ENCODE measurements around the gene CEP70.

DNA sequence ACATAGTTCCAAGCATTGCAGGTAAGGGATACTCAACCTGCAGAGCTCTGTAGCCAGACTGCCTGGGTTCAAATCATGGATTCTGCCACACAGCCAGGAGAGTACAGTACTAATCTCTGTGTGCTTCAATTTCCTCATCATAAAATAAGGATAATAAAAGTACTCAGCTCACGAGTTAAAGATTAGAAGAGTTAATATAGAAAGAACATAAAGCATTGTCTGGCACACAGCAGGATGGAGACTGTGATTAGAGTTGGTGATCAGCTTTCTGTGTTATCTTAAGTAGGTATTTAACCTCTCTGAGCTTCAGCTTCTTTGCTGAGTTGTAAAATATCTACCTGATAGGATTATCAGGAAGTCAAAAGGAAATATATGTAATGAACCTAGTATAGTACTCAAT, 2.7 kb downstream of the CEP70 start:
- TF ChIP-seq CTCF (IDR thresholded peaks at IDR 0.05; ENCODE audit: low read depth, low read length, missing input control) (no peak), RXRA (IDR thresholded peaks at IDR 0.05) (no peak), TAF1 (conservative IDR thresholded peaks at IDR 0.05) (no peak), YY1 (IDR thresholded peaks at IDR 0.05) (no peak), MAX (IDR thresholded peaks at IDR 0.05) (no peak), GABPA (IDR thresholded peaks at IDR 0.05 in 1 of 2, conservative IDR thresholded peaks at IDR 0.05 in 1 of 2) (no peak), SP1 (IDR thresholded peaks at IDR 0.05) (no peak)
- TF ChIP-seq, protein P1, sequence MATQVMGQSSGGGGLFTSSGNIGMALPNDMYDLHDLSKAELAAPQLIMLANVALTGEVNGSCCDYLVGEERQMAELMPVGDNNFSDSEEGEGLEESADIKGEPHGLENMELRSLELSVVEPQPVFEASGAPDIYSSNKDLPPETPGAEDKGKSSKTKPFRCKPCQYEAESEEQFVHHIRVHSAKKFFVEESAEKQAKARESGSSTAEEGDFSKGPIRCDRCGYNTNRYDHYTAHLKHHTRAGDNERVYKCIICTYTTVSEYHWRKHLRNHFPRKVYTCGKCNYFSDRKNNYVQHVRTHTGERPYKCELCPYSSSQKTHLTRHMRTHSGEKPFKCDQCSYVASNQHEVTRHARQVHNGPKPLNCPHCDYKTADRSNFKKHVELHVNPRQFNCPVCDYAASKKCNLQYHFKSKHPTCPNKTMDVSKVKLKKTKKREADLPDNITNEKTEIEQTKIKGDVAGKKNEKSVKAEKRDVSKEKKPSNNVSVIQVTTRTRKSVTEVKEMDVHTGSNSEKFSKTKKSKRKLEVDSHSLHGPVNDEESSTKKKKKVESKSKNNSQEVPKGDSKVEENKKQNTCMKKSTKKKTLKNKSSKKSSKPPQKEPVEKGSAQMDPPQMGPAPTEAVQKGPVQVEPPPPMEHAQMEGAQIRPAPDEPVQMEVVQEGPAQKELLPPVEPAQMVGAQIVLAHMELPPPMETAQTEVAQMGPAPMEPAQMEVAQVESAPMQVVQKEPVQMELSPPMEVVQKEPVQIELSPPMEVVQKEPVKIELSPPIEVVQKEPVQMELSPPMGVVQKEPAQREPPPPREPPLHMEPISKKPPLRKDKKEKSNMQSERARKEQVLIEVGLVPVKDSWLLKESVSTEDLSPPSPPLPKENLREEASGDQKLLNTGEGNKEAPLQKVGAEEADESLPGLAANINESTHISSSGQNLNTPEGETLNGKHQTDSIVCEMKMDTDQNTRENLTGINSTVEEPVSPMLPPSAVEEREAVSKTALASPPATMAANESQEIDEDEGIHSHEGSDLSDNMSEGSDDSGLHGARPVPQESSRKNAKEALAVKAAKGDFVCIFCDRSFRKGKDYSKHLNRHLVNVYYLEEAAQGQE (IDR thresholded peaks at IDR 0.05): no peak

Measured in liver (tissue), 3 donors.